Stimulated activated CD4-positive, alpha-beta T cell treated with anti-CD3 and anti-CD28 coated beads, Interleukin-2, amount 100 ng/mL, for 24 hours (primary cell): Measurements from ENCODE around the gene MYO5B.
"Not testable (repeated sequence)": the region's sequence is repeated elsewhere in the genome, so short reads cannot be mapped to it uniquely, and the experiment has no call there.

Source experiments
- DNase-seq, 2 donors: peaks; one replicate each; pipeline ENCODE4 v3.0.0-alpha.2; 2020

The MYO5B gene

GRCh38 chr18:50096766-50097435 is 98.0 kb downstream of the MYO5B start:
- DNase-seq = no peak

- not testable (repeated sequence) for DNase-seq
These were observed 100.2 kb downstream of the MYO5B start for GRCh38 chr18:50094786-50095185.

- no peak for DNase-seq
These were observed 100.7 kb downstream of the MYO5B start for GRCh38 chr18:50094221-50094773.

- DNase-seq = no peak
These were observed 101.4 kb downstream of the MYO5B start for GRCh38 chr18:50093366-50094064.

GRCh38 chr18:50092245-50092805 is 102.6 kb downstream of the MYO5B start:
- no peak for DNase-seq

- DNase-seq = no peak
These were observed 103.3 kb downstream of the MYO5B start for GRCh38 chr18:50091509-50092244.

GRCh38 chr18:50090370-50091312 is 104.3 kb downstream of the MYO5B start:
- DNase-seq = no peak

- DNase-seq = no peak
These were observed 105.2 kb downstream of the MYO5B start for GRCh38 chr18:50089702-50090101.

GRCh38 chr18:50083708-50084107 is 111.2 kb downstream of the MYO5B start:
- DNase-seq = no peak

GRCh38 chr18:50080932-50081560 is 113.9 kb downstream of the MYO5B start:
- DNase-seq = no peak

- no peak for DNase-seq
These were observed 114.6 kb downstream of the MYO5B start for GRCh38 chr18:50080316-50080715.

GRCh38 chr18:50079571-50080295 is 115.2 kb downstream of the MYO5B start:
- no peak for DNase-seq

GRCh38 chr18:50076277-50076676 is 118.7 kb downstream of the MYO5B start:
- DNase-seq = no peak

- no peak for DNase-seq
These were observed 119.2 kb downstream of the MYO5B start for GRCh38 chr18:50075772-50076171.

- no peak for DNase-seq
These were observed 120.5 kb downstream of the MYO5B start for GRCh38 chr18:50074404-50074803.

- DNase-seq = no peak
These were observed 121.6 kb downstream of the MYO5B start for GRCh38 chr18:50073319-50073718.

- no peak for DNase-seq
These were observed 122.8 kb downstream of the MYO5B start for GRCh38 chr18:50072146-50072545.

- DNase-seq = no peak
These were observed 123.5 kb downstream of the MYO5B start for GRCh38 chr18:50071397-50071796.

- DNase-seq = no peak
These were observed 125.5 kb downstream of the MYO5B start for GRCh38 chr18:50069422-50069821.

- no peak for DNase-seq
These were observed 129.4 kb downstream of the MYO5B start for GRCh38 chr18:50065527-50065926.

- DNase-seq = no peak
These were observed 129.9 kb downstream of the MYO5B start for GRCh38 chr18:50065039-50065438.
